Measurements from ENCODE around the gene NOP53. TPM values are rescaled to one million over a fixed set of nuclear protein-coding genes. Genes with fewer than 3 reads are reported as not detected.

NOP53 gene
- polyA plus RNA-seq, 1 donor from 2014 or later = 87.0 TPM

DNA sequence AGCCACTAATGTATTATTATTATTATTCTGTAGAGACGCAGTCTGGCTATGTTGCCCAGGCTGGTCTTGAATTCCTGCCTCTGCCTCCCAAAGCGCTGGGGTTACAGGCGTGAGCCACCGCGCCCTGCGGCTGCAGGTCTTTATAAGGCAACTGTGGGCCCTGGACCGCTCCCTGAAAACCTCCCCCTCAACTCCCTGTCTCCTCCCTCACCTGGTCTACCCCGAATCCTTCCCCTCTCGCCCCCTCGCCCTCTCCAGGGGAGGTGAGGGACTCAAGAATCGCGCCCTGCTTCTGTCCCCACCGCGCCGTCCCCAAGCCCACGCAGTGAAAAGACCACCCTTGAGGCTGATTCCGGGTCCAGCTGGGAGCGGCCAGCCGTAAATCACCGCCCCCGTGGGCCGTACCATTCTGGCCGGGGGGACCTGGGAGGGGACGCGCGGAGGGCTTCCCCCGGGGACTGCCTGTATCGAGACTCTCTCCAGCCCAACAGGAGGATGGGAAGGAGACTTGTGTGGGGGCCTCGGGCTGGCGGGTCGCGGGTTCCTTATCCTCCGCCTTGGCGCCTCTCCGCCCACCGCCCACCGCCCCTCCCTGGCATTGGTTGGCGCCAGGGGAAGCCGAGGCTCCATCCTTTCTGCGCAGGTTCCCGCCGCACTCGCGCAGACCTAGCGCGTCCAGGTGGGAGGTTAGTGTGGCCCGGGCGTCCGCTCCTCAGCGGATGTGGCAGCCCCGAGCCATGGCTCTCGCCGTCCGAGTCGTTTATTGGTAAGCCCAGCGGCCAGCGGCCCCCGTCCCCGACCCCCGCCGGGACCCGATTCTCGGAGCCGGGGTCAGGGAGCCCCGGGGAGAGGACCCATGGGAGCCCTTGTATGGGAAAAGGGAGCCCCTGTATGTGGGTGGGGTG, 33.0 kb downstream of the NOP53 start, which contains the start of gene SELENOW:
SELENOW (plus strand) TSS at position 655 of the 905 bp plus-strand sequence; CDS start at position 738, 83 bp downstream.
- H2AFZ ChIP-seq (ENCODE audit: low read depth, low read length) = peak within 1 kb of the TSS; percentile 100
- peaks cover 14% of the 10 kb centered on the region for H3K79me2 ChIP-seq (replicated peaks; ENCODE audit: insufficient read depth, low read length)
- peak; percentile 63 for TF ChIP-seq EP300 (conservative IDR thresholded peaks at IDR 0.05; ENCODE audit: poor library complexity, severe bottlenecking)
- TF ChIP-seq MXI1 (conservative IDR thresholded peaks at IDR 0.05; ENCODE audit: poor library complexity, severe bottlenecking) = peak; percentile 68
- peak; percentile 21 for TF ChIP-seq RAD21 (conservative IDR thresholded peaks at IDR 0.05)
- TF ChIP-seq, protein P1, sequence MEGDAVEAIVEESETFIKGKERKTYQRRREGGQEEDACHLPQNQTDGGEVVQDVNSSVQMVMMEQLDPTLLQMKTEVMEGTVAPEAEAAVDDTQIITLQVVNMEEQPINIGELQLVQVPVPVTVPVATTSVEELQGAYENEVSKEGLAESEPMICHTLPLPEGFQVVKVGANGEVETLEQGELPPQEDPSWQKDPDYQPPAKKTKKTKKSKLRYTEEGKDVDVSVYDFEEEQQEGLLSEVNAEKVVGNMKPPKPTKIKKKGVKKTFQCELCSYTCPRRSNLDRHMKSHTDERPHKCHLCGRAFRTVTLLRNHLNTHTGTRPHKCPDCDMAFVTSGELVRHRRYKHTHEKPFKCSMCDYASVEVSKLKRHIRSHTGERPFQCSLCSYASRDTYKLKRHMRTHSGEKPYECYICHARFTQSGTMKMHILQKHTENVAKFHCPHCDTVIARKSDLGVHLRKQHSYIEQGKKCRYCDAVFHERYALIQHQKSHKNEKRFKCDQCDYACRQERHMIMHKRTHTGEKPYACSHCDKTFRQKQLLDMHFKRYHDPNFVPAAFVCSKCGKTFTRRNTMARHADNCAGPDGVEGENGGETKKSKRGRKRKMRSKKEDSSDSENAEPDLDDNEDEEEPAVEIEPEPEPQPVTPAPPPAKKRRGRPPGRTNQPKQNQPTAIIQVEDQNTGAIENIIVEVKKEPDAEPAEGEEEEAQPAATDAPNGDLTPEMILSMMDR (IDR thresholded peaks at IDR 0.05; ENCODE audit: poor library complexity, severe bottlenecking) = no peak
- TF ChIP-seq, protein P2, sequence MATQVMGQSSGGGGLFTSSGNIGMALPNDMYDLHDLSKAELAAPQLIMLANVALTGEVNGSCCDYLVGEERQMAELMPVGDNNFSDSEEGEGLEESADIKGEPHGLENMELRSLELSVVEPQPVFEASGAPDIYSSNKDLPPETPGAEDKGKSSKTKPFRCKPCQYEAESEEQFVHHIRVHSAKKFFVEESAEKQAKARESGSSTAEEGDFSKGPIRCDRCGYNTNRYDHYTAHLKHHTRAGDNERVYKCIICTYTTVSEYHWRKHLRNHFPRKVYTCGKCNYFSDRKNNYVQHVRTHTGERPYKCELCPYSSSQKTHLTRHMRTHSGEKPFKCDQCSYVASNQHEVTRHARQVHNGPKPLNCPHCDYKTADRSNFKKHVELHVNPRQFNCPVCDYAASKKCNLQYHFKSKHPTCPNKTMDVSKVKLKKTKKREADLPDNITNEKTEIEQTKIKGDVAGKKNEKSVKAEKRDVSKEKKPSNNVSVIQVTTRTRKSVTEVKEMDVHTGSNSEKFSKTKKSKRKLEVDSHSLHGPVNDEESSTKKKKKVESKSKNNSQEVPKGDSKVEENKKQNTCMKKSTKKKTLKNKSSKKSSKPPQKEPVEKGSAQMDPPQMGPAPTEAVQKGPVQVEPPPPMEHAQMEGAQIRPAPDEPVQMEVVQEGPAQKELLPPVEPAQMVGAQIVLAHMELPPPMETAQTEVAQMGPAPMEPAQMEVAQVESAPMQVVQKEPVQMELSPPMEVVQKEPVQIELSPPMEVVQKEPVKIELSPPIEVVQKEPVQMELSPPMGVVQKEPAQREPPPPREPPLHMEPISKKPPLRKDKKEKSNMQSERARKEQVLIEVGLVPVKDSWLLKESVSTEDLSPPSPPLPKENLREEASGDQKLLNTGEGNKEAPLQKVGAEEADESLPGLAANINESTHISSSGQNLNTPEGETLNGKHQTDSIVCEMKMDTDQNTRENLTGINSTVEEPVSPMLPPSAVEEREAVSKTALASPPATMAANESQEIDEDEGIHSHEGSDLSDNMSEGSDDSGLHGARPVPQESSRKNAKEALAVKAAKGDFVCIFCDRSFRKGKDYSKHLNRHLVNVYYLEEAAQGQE (IDR thresholded peaks at IDR 0.05; ENCODE audit: borderline replicate concordance) = peak; percentile 68
- peak; percentile 88 for TF ChIP-seq POLR2AphosphoS5 (IDR thresholded peaks at IDR 0.05)
- TF ChIP-seq SMC3 (conservative IDR thresholded peaks at IDR 0.05; ENCODE audit: poor library complexity) = peak; percentile 28
- TF ChIP-seq EZH2 (IDR thresholded peaks at IDR 0.05; ENCODE audit: borderline replicate concordance, insufficient read depth, low read length, poor library complexity, severe bottlenecking) = no peak
- TF ChIP-seq TAF1 (IDR thresholded peaks at IDR 0.05; ENCODE audit: low read depth) = peak; percentile 92
- H3F3A ChIP-seq (ENCODE audit: insufficient read depth, low read length, poor library complexity, severe bottlenecking) = no peaks in the 10 kb centered on the region
- peak within 1 kb of the TSS; percentile 83 for H3K4me2 ChIP-seq (ENCODE audit: low read length)
- peak within 1 kb of the TSS; percentile 81 for H3K27ac ChIP-seq (ENCODE audit: low read length)
- H3K36me3 ChIP-seq (ENCODE audit: insufficient read depth, low read length) = no peaks in the 10 kb centered on the region
- H3K9ac ChIP-seq (ENCODE audit: low read length) = peak within 1 kb of the TSS; percentile 87
- peak within 1 kb of the TSS; percentile 97 for H3K4me3 ChIP-seq (ENCODE audit: low read length)
- no peaks in the 10 kb centered on the region for H4K20me1 ChIP-seq (ENCODE audit: insufficient read depth)
- no peaks in the 10 kb centered on the region for H3K27me3 ChIP-seq (ENCODE audit: insufficient read depth, low read depth, low read length)
- no peaks in the 10 kb centered on the region for H3K9me3 ChIP-seq (ENCODE audit: low read length)
- no peaks in the 10 kb centered on the region for H3K9me2 ChIP-seq (ENCODE audit: insufficient read depth, low read length)

DNA sequence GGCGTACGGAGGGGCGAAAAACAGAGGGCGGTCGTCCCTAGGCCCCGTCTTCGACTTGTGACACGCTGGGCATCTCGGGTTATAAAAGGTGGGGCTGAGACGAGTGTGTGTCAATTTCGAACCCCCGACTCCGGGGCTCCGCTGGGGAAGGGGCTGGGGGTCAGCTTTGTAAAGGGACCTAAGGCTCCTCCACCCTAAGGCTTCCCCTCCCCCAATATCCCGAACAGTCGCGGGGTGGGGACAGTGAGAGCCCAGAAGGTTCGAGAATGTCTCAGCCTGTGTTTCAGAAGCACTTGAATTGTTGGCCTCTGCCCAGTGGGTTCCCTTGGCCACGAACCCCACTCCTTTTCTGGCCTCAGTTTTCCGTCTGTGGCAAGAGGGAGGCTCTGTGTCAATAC, 33.6 kb downstream of the NOP53 start:
- no peaks in the 10 kb centered on the region for H3K9me3 ChIP-seq (ENCODE audit: low read length)
- H4K20me1 ChIP-seq (ENCODE audit: insufficient read depth) = no peaks in the 10 kb centered on the region
- peaks cover 14% of the 10 kb centered on the region for H3K79me2 ChIP-seq (replicated peaks; ENCODE audit: insufficient read depth, low read length)
- no peaks in the 10 kb centered on the region for H3K27me3 ChIP-seq (ENCODE audit: insufficient read depth, low read depth, low read length)
- TF ChIP-seq, protein P1 (IDR thresholded peaks at IDR 0.05; ENCODE audit: poor library complexity, severe bottlenecking) = no peak
- no peak for TF ChIP-seq RAD21 (conservative IDR thresholded peaks at IDR 0.05)
- TF ChIP-seq MXI1 (conservative IDR thresholded peaks at IDR 0.05; ENCODE audit: poor library complexity, severe bottlenecking) = no peak
- peak overlapping the region; percentile 97 for H3K4me3 ChIP-seq (ENCODE audit: low read length)
- H3K4me2 ChIP-seq (ENCODE audit: low read length) = peak overlapping the region; percentile 83
- H3K36me3 ChIP-seq (ENCODE audit: insufficient read depth, low read length) = no peaks in the 10 kb centered on the region
- no peaks in the 10 kb centered on the region for H3K9me2 ChIP-seq (ENCODE audit: insufficient read depth, low read length)
- H3F3A ChIP-seq (ENCODE audit: insufficient read depth, low read length, poor library complexity, severe bottlenecking) = no peaks in the 10 kb centered on the region
- peak overlapping the region; percentile 100 for H2AFZ ChIP-seq (ENCODE audit: low read depth, low read length)
- H3K9ac ChIP-seq (ENCODE audit: low read length) = peak overlapping the region; percentile 87
- H3K27ac ChIP-seq (ENCODE audit: low read length) = peak overlapping the region; percentile 81
